ENCODE measurements around the gene ZNG1F.
"Not testable (repeated sequence)": the region's sequence is repeated elsewhere in the genome, so short reads cannot be mapped to it uniquely, and the experiment has no call there.

The ZNG1F gene

DNA sequence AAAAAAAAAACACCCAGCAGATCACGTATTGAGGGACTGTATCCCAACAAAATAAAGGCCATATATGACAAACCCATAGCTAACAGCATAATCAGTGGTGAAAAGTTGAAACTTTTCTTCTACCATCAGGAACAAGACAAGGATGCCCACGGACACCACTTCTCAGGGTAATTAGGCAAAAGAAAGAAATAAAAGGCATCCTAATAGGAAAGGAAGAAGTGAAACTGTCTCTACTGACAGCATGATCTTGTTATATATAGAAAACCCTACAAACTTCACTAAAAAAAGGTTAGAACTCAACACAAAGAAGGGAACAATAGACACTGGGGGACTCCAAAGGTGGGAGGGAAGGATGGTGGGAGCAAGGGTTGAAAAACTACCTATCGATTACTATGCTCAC, 102.9 kb downstream of the ZNG1F start:
- not testable (repeated sequence) for DNase-seq (ENCODE audit: low spot score)

DNA sequence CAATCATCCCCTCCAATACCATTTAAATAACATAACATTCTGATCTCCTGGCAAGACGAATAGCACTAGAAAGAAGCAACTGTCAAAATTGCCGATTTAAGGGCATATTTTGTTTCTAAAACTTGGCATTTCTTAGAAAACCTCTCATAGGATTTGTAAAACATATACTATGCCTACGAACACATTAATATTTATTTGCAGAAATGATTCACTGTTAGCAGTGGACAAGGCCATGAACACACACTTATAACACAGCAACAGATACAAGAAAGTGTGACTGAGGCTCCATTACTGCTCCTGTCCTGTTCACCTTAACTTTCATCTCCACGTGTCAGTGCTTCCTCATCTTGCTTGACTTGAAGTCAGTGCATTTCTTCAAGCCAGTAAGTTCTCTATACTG, 106.8 kb downstream of the ZNG1F start:
- DNase-seq (ENCODE audit: low spot score): not testable (repeated sequence)
